AML-193 (cell line): Measurements from ENCODE around the gene PPRC1.

Experiments
- DNase-seq, 2 experiments: peaks; one replicate each; lab custom pipeline; 2025; lab: John Stamatoyannopoulos, UW

PPRC1 gene

GRCh38 chr10:102195296-102195870 is 62.5 kb downstream of the PPRC1 start:
- no peak for DNase-seq

GRCh38 chr10:102196893-102197292 is 64.1 kb downstream of the PPRC1 start:
- DNase-seq, result no peak

- no peak for DNase-seq
Measured at GRCh38 chr10:102198027-102198426, 65.2 kb downstream of the PPRC1 start.
